Endothelial cell of umbilical vein (primary cell): ENCODE data around the gene CYBRD1.

Source experiments
- EZH2 ChIP-seq: IDR thresholded peaks from 2 replicates; pipeline ENCODE4 v1.6.1; 2012; ENCODE audit warnings: borderline replicate concordance, low read depth, mild to moderate bottlenecking, moderate library complexity, low read length, inconsistent platforms; ENCODE audit not compliant: severe bottlenecking
- FOS ChIP-seq: IDR thresholded peaks from 2 replicates; pipeline ENCODE4 v1.6.1; 2011; ENCODE audit warnings: mild to moderate bottlenecking, low read length, moderate library complexity, borderline replicate concordance; ENCODE audit not compliant: insufficient read depth
- GATA2 ChIP-seq: IDR thresholded peaks from 2 replicates; pipeline ENCODE4 v1.7.0; 2011; ENCODE audit warnings: low read depth, mild to moderate bottlenecking, moderate library complexity, mixed read lengths, low read length; ENCODE audit not compliant: insufficient read length, insufficient read depth
- MYC ChIP-seq: IDR thresholded peaks from one replicate; pipeline ENCODE4 v1.6.1; 2011; ENCODE audit warnings: mild to moderate bottlenecking, low read depth, low read length
- POLR2A ChIP-seq: IDR thresholded peaks from 2 replicates; pipeline ENCODE4 v1.6.1; 2012; ENCODE audit warnings: low read depth, mild to moderate bottlenecking, control low read depth, low read length
- POLR2AphosphoS5 ChIP-seq: IDR thresholded peaks from 2 replicates; pipeline ENCODE4 v1.6.1; 2012; ENCODE audit warnings: low read depth, mild to moderate bottlenecking, control low read depth, low read length, moderate library complexity; ENCODE audit not compliant: insufficient read depth
- TF ChIP-seq, protein P1 (sequence below), 2 donors: IDR thresholded peaks; 1 replicate in 1 of 2; 2 replicates in 1 of 2; pipeline ENCODE4 v1.5.1; 2011; ENCODE audit warnings: low read length in 2 of 2, mild to moderate bottlenecking in 2 of 2, moderate library complexity in 2 of 2, control low read depth in 1 of 2, inconsistent platforms in 1 of 2, low read depth in 1 of 2; ENCODE audit not compliant: insufficient read depth in 1 of 2; ENCODE audit errors: extremely low read depth in 1 of 2
- TF ChIP-seq, protein P2 (sequence below): IDR thresholded peaks from 2 replicates; pipeline ENCODE4 v1.6.1; 2011; ENCODE audit not compliant: insufficient read depth, insufficient read length

- TF ChIP-seq, protein P1, sequence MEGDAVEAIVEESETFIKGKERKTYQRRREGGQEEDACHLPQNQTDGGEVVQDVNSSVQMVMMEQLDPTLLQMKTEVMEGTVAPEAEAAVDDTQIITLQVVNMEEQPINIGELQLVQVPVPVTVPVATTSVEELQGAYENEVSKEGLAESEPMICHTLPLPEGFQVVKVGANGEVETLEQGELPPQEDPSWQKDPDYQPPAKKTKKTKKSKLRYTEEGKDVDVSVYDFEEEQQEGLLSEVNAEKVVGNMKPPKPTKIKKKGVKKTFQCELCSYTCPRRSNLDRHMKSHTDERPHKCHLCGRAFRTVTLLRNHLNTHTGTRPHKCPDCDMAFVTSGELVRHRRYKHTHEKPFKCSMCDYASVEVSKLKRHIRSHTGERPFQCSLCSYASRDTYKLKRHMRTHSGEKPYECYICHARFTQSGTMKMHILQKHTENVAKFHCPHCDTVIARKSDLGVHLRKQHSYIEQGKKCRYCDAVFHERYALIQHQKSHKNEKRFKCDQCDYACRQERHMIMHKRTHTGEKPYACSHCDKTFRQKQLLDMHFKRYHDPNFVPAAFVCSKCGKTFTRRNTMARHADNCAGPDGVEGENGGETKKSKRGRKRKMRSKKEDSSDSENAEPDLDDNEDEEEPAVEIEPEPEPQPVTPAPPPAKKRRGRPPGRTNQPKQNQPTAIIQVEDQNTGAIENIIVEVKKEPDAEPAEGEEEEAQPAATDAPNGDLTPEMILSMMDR (IDR thresholded peaks at IDR 0.05; ENCODE audit: extremely low read depth in 1 of 2, insufficient read depth in 1 of 2, low read depth in 1 of 2, low read length in 2 of 2) = no peak
- TF ChIP-seq POLR2A (no peak), MYC (no peak), EZH2 (no peak), POLR2AphosphoS5 (no peak), FOS (no peak), GATA2 (peak; percentile 29)
- TF ChIP-seq, protein P2, sequence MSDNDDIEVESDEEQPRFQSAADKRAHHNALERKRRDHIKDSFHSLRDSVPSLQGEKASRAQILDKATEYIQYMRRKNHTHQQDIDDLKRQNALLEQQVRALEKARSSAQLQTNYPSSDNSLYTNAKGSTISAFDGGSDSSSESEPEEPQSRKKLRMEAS = no peak
These were observed 37.2 kb upstream of the CYBRD1 start for GRCh38 chr2:171485116-171485515.
